ENCODE measurements around the gene ARID4A.
"Not testable (repeated sequence)": the region's sequence is repeated elsewhere in the genome, so short reads cannot be mapped to it uniquely, and the experiment has no call there.

The ARID4A gene

DNA sequence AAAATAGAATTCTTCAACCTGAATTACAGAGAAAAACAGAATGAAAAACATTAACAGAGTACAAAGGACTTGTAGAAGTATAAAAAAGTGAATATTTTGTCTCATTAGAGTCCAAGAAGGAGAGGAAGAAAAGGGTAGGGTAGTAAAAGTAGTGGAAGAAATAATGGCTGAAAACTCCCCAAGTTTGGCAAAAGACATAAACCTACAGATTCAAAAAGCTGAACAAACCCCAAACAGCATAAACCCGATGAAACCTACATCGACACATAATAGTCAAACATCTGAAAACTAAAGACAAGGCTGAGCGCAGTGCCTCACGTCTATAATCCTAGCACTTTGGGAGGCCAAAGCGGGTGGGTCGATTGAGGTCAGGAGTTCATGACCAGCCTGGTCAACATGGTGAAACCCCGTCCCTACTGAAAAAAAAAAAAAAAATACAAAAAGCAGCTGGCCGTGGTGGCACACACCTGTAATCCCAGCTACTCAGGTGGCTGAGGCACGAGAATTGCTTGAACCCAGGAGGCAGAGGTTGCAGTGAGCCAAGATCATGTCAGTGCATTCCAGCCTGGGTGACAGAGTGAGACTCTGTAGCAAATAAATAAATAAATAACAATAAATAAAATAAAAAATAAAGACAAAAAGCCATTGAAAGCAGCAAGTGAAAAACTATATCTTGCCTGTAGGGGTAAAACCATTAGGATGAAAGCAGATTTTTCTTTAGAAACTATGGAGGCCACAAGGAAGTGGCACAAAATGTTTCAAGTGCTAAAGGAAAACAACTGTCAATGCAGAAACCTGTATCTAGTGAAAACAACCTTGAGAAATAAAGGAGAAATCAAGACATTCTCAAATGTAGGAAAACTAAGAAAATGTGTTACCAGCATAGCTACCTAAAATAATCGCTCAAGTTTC lies 117.5 kb downstream of the ARID4A start:
- no peak overlapping the region for H3K4me3 ChIP-seq (ENCODE audit: low read length)
- no peak for DNase-seq (ENCODE audit: low read depth, low spot score)

DNA sequence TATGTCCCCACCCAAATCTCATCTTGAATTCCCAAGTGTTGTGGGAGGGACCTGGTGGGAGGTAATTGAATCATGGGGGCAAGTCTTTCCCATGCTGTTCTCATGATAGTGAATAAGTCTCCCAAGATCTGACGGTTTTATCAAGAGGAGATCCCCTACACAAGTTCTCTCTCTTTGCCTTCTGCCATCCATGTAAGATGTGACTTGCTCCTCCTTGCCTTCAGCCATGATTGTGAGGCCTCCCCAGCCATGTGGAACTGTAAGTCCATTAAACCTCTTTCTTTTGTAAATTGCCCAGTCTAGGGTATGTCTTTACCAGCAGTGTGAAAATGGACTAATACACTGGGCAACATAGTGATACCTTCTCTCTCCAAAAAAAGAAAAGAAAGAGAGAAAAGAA lies 118.6 kb downstream of the ARID4A start:
- DNase-seq (ENCODE audit: low read depth, low spot score); H3K4me3 ChIP-seq (ENCODE audit: low read length): not testable (repeated sequence)
